GM21723 (cell line): ENCODE results near the gene IER2.
"Not testable (repeated sequence)": the region's sequence is repeated elsewhere in the genome, so short reads cannot be mapped to it uniquely, and the experiment has no call there.

Experiments used
- ATAC-seq: cut with Tn5 transposase; IDR thresholded peaks from one replicate; pipeline ENCODE4 v1.9.1; 2021; ENCODE audit warnings: mild to moderate bottlenecking, moderate library complexity; ENCODE audit not compliant: unreplicated experiment

The IER2 gene

DNA sequence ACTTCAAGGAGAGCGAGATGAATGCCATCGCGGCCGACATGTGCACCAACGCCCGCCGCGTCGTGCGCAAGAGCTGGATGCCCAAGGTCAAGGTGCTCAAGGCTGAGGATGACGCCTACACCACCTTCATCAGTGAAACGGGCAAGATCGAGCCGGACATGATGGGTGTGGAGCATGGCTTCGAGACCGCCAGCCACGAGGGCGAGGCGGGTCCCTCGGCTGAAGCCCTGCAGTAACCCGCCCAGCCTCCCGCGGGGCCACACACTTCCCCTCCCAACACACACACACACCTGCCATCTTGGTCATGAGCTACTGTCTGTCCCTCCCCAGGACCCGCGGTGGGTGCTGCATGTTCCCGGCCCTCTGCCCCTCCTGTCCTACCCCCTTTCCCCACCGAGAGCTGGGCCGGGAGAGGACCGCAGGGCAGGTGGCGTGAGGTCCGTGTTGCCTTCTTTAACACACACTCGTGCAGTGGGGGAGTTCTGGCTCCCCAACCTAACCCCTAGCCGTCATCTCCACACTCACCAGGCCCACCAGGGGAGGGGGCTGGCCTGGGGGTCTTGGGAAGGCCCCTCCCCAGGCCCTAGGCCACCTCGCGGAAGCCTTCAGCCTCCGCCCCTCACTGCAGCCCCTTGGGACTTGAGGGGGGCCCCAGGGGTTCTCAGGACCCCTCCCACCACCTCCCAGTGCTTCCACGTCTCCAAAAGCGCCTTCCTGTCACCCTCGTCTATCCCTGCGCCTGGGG is 11.9 kb upstream of the IER2 start:
- no peak for ATAC-seq

DNA sequence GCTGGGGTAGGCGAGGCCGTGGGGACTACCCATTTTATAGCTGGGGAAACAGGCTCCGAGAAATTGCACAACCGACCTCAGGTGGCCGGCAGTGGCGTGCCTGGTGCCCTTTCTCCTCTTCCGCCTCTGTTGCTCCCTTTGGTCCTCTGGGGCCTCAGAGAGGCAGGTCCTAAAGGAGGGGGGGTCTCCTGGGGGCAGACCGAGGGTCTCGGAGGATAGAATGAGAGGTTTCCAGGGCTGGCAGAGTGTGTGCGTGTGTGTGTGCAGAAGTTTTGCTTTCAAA is 11.4 kb upstream of the IER2 start:
- ATAC-seq = no peak

DNA sequence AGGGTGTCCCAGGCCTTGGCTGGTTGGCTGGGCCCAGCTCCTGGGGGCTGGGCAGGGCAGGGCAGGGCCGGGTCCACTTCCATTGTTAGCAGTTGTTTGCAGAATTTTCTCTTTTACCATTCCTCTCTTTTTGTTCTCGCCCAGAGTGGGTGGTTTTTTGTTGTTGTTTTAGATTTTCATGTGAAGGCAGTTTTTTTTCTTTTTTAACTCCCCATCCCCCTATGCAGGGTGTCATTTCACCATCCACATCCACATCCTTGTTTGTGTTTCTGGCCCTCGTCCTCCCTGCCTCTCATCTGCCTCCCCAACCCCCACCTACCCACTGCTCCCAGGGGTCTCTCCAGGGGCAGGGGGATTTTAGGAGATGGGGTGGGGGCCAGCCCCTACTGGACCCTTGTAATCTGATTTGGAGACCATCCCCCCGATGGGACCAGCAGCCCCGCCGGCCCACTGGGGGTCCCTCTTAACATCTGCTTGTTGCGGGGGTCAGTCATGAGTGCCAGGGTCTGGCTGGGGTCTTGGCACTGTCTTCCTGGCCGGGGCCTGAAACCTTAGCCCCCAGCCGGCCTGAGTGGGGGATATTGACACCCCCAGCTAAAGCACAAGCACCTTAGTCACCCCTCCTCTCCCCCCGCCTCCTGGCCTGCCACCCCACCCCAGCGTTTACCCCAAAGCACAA is 10.4 kb upstream of the IER2 start:
- ATAC-seq = no peak

DNA sequence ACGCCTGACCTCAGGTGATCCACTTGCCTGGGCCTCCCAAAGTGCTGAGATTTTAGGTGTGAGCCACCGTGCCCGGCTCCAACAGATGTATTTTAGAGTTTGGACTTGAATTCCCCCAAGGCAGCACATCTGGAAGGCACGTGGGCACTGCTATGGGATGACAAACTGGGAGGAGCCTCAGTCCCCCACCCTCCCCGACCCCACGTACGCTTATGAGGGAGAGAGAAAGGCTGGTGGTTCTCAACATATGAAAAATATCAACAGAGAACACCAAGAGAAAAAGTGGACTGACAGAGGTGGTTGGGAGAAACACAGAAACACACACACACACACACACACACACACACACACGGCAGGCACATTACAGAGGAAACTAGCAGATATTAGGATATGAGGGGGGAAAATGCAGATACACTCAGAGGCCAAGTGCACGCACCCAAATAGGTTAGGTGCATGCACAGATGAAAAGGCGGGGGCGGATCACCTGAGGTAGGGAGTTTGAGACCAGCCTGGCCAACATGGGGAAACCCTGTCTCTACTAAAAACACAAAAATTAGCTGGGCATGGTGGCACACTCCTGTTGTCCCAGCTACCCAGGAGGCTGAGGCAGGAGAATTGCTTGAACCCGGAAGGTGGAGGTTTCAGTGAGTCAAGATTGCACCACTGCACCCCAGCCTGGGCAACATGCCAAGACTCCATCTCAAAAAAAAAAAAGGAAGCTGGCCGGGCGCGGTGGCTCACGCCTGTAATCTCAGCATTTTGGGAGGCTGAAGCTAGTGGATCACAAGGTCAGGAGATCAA is 3.2 kb upstream of the IER2 start:
- no peak for ATAC-seq

DNA sequence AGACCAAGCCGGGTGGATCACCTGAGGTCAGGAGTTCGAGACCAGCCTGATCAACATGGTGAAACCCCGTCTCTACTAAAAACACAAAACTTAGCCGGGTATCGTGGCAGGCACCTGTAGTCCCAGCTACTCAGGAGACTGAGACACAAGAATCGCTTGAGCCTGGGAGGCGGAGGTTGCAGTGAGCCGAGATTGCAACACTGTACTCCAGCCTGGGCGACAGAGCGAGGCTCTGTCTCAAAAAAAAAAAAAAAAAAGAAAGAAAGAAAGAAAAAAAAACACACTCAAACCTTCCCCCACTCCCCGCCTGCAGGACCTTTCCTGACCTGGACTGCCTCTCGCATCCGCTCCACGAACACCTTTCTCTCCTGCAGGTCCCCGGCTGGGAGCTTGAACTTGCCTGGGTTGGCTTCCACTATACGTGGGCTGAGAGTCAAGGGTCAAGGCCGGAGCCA is 1.0 kb upstream of the IER2 start:
- ATAC-seq = not testable (repeated sequence)

DNA sequence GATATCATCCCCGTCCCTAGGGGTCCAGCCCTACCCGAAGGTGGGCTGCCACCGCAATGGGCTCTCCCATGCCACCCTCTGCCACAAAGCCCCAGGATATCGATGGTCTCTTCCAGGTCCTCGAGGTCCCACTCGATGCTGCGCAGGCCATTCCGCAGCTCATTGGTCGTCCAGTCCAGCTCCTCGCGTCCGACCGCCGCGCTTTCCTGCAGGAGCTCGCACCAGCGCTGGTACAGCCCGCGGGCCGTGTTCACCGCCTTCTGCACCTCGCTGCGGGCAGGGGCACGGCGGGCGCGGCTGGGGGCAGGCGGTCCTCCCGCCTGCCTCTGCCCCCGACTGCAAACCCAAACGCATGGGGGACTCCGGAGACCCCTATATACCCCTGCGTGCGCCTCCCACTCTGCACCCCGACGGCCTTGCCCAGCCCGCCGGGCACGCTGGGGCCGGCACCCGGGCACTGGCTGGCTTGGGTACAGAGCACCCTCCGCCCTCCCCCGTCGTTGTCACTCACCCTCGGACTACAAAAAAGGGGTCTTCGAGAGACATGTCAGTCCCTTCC is 504 bp upstream of the IER2 start:
- peak; percentile 2 for ATAC-seq

DNA sequence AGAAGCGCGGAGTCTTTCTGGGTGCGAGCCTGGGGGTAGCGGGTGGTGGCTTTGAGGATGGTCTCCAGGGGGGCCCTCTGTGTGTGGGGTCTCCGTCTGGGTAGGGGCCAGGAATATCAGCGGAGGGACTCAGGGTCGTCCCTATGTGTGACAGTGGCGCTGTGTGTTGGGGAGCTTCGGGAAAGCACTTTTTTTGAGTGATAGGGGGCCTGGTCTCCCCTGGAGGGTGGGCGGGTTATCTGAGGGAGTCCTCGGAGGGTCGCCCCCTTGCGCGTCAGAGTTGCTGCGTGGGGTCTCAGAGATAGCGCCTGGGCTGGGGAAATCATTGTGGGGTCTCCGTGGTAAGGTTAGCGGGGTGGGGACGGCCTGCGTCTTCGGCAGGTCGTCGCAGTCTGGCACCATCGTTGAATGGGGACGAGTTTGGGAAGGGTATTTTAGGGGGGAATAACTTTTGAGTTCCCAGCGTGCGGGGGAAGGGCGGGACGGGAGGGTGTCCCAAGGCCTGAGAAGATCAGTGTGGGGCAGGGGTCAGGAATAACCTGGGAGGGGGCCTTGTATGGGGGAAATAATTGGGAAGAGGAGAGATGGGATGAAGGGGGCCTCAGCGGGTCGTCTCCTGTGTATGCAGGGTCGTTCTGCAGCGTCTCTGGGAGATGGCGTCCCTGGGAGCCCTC is 857 bp downstream of the IER2 start:
- no peak for ATAC-seq

DNA sequence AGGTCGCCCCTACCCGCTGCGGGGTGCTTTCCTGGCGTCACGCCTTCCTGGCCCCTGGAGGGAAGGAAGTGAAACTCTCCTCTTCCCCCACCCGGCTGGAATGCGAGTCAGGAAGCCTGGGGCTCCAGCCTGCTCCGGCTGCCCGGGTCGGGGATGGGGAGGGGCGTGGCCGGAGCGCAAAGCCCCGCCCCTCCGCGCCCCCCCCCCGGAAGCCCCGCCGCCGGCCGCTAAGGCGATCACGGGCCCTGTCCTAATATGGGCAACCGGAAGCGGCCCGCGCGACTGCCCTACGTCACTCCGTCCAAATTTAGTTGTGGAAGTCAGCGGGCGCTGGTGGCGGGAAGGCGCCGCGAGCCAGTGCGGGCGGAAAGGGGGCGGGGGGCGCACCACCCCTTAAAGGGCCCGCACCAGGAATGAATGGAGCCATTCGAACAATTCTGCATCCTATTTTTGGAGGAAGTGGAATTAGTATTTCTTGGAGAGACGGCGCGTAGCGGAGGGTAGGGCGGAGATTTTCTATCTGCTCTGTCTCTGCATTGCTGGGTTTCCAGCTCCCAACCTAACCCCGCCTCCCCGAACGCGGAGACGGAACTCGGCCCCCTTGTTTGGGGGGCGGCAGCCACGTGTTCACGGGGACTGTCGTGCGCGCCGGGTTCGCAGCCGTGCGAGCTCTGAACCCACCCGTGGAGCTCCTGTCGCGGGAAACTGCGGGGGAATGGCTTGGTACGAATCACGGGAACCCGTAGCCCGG is 1.6 kb downstream of the IER2 start:
- ATAC-seq = peak; percentile 34

DNA sequence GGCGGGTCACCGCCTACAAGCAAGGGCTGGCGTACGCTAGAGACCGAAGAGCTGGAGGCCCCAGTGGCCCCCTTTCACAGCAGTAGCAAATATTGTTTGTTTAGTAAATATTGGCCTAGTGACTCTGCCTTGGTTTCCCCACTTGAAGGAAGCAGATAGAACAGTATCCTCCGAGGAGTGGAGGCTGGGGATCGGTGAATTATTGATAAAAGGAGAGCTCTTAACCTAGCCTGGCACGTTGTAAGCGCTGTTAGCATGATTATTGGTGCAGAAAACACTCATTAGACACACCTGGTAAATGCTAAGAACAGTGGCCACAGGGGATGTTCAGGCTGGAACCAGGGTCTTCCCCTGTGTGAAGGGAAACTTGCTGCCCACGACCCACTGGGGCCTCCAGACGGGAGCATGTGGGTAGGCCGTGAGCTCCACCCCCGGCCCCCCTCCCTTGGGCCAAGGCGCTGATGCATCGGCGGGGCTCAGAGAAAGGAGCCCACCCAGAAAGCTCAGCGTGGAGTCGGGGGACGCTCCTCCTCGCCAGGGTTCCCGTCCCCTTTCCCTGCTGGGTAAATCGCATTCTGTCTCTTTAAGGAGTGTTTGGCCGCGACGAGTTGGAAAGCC is 2.3 kb downstream of the IER2 start:
- ATAC-seq = peak; percentile 8

DNA sequence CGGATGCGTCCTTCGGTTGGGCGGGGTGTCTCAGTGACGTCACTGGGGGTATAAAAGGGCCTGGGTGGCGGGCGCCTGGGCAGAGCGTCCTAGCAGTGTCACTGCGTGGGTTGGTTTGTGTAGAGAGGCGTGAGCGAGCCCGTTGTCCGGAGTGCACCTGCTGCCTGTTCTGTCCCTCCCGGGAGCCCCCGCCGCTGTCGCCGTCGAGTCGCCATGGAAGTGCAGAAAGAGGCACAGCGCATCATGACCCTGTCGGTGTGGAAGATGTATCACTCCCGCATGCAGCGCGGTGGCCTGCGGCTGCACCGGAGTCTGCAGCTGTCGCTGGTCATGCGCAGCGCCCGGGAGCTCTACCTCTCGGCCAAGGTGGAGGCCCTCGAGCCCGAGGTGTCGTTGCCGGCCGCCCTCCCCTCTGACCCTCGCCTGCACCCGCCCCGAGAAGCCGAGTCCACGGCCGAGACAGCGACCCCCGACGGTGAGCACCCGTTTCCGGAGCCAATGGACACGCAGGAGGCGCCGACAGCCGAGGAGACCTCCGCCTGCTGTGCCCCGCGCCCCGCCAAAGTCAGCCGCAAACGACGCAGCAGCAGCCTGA is 2.9 kb downstream of the IER2 start:
- ATAC-seq = peak; percentile 32

DNA sequence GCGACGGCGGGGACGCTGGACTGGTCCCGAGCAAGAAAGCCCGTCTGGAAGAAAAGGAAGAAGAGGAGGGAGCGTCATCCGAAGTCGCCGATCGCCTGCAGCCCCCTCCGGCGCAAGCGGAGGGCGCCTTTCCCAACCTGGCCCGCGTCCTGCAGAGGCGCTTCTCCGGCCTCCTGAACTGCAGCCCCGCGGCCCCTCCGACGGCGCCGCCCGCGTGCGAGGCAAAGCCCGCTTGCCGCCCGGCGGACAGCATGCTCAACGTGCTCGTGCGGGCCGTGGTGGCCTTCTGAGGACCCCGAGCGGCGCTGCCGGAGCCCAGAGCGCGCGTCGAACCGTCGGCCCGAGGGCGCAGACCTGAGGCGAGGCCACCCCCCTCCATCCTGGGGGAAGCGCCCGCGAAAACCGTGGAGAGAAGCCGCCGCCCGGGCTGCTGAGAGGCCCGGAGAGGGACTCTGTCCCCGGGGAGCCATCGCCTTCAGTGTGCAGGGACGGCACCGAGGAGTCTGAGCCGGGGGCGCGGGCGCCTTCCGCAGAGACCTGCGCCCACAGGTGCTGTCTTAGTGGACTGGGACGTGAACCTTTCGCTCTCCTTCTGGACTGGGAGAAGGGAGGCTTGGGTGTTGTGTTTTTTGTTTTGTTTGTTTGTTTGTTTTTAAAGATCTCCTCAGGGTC is 3.5 kb downstream of the IER2 start:
- no peak for ATAC-seq

DNA sequence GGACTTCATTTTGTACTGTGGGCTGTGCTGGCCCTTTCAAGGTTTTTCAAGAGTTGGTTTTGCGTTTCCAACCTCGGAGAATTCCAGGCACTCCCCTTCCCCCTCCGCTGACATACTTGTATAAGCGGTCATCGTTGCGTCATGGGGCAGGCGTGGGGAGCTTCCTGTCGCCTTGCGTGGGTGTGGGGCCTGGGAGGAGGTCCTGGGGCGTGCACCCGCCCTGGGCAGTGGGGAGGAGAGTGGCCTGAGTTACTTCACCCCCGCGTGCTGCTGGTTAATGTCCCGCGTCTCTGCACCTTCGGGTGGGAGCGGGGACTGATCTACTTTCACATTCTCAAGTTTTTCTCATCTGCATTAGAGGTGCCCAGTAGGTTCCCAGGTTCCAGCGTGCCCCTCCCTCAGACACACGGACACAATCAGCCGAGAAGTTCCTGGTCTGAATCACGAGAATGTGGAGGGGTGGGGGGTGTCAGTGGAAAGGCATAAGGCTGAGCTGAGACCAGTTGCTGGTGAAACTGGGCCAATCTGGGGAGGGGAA is 4.1 kb downstream of the IER2 start:
- no peak for ATAC-seq

DNA sequence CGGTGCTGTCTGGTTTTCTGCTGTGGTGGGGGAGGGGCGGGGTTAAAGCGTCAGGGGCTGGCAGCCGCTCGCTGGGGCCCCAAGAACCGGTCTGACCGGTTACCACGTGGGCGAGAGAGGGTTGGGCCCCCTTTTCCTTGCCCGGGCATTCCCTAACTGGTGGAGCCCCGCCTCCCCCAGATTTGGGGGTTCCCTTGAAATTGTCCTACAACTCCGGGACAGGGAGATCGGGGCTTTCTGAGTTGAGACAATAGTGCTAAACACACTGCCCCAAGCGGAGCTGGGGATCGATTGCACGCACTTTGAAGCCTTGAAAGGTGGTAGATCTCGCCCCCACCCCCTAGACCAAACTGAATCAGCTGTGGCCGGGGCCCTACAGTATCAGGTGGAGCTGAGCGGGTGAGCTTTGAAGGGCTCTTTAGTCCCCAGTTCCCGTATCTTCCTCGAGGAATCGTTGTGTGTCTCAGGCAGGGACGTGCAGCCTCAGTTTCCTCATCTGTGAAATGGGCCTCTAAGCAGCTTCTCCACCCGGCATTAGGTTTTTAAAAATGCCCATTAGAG is 4.8 kb downstream of the IER2 start:
- ATAC-seq = no peak

DNA sequence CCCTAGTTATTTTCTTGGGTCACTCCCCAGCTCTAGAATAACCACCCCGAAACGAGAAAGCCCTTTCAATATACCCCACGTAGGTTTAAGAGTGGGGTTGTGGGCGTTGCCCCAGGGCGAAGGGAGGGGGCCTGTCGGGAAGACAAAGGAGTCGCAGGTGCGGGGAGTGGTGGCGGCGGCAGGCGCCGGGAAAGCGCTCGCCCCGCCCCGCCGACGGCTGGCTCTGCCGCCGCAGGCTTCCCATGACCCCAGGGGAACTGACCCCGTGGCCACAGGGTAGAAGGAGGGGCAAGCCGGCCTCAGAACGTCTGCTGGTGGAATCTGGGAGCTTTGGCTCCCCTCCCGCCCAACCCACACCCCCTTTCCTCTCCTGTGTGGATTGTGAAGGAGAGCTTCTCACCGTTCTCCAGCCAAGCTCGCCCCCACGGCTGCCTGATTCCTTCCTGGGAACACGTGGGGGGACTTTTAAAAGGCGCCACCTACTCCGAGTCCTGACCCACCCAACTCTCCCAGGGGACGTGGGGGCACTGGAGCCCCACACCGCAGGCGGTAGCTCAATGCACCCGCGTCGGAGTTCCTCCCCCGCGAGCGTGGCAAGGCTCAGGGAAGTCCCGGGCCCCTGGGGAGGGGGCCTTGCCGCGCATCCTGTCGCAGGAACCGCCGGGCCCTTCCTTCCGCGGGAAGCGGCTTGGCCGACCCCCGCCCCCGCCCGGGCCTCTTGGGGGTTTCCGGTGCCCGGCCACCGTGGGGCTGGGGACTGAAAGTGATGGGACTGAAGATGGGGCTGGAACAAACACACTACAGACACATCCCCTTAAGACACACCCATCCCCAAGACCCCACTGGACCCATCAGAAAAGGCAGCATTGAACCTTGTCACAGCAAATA is 5.5 kb downstream of the IER2 start:
- ATAC-seq = no peak

DNA sequence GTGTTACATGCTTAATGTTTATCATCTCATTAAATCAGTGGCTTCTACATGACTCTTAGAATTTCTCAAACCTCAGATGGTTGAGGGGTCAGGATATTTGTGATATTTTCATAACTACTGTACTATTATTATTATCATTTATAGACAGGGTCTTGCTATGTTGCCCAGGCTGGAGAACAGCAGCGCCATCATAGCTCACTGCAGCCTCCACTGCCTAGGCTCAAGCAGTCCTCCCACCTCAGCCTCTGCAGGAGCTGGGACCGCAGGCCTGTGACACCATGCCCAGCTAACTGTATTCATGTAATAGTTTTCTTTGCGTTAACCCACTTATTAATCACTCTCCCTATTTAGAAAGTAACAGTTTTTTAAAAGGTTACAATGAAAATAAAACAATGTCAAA is 9.5 kb downstream of the IER2 start:
- ATAC-seq = no peak

DNA sequence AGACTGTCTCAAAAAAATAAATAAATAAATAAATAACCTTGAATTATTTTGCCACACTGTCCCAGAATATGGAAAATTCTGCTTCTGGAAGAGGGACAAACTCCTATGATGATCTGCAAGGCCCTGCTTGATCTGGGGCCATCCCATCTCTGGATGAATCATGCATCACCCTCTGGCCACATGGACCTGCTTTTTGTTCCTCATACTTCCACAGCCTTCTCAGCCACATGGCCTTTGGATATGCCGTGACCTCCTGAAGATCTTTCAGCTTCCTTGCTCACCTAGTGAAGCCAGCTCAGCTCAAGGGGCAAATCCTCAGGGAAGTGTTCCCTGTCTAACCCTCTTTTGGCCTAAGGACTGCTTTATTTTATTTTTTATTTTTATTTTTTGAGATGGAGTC is 10.3 kb downstream of the IER2 start:
- no peak for ATAC-seq
